B cell (primary cell): ENCODE data around the gene CFAP73. TPM values are rescaled to one million over a fixed set of nuclear protein-coding genes. Genes with fewer than 3 reads are reported as not detected.

Source experiments
- ATAC-seq: fragments of 200-7000 bp; cut with Tn5 transposase; one replicate; pipeline ENCODE4 v1.10.0; 2021; ENCODE audit warnings: low read depth, mild to moderate bottlenecking, moderate number of reproducible peaks, moderate library complexity
- CTCF ChIA-PET: fragments of 350-600 bp; sonication (Branson Sonifier 250); formaldehyde crosslinking; loops from one replicate; lab custom pipeline; 2021; ENCODE audit warnings: antibody characterized with exemption, inconsistent platforms; lab: Charles Lee
- POLR2A ChIA-PET: fragments of 350-600 bp; sonication (Branson Sonifier 250); formaldehyde crosslinking; loops from one replicate; lab custom pipeline; 2021; ENCODE audit warnings: antibody characterized with exemption; lab: Charles Lee
- DNase-seq: peaks from one replicate; pipeline ENCODE4 v3.0.0; 2013
- H2AFZ ChIP-seq: 2 replicates; pipeline ENCODE4 v1.6.1; 2012; ENCODE audit warnings: mild to moderate bottlenecking, low read depth, low read length; ENCODE audit not compliant: insufficient read depth, poor library complexity, severe bottlenecking
- H3K27ac ChIP-seq, 2 donors: 1 replicate in 1 of 2; 2 replicates in 1 of 2; pipeline ENCODE4 v1.5.1; 2012 to 2013; ENCODE audit warnings: low read length in 2 of 2, mild to moderate bottlenecking in 2 of 2, moderate library complexity in 1 of 2
- H3K27me3 ChIP-seq, 4 experiments: fragments of 200-600 bp in 1 of 4; sonication (generic) in 1 of 4; replicated peaks in 1 of 4; 1 replicate in 2 of 4; 2 replicates in 2 of 4; pipeline versions ENCODE4 v1.6.1 to v1.7.0; 2013 to 2016; ENCODE audit warnings: low read length in 3 of 4, mild to moderate bottlenecking in 2 of 4, mixed read lengths in 1 of 4, moderate library complexity in 1 of 4; ENCODE audit not compliant: insufficient read depth in 4 of 4, control insufficient read depth in 3 of 4; ENCODE audit errors: control extremely low read depth in 1 of 4
- H3K36me3 ChIP-seq, 2 experiments: replicated peaks in 1 of 2; 1 replicate in 1 of 2; 2 replicates in 1 of 2; pipeline versions ENCODE4 v1.6.1 to v1.7.1; 2013; ENCODE audit warnings: low read length in 1 of 2; ENCODE audit not compliant: insufficient read depth in 2 of 2, control insufficient read depth in 1 of 2; ENCODE audit errors: control extremely low read depth in 1 of 2, extremely low read depth in 1 of 2
- H3K4me1 ChIP-seq, 2 donors: fragments of 200-600 bp in 1 of 2; sonication (generic) in 1 of 2; 1 replicate in 1 of 2; 2 replicates in 1 of 2; pipeline versions ENCODE4 v1.5.1 to v1.6.1; 2013 to 2017; ENCODE audit warnings: low read length in 2 of 2; ENCODE audit not compliant: control insufficient read depth in 2 of 2, insufficient read depth in 2 of 2
- H3K4me2 ChIP-seq: replicated peaks from 2 replicates; pipeline ENCODE3; 2012; ENCODE audit warnings: mild to moderate bottlenecking, low read depth, low read length; ENCODE audit not compliant: poor library complexity, severe bottlenecking
- H3K4me3 ChIP-seq, 5 experiments: fragments of 200-600 bp in 1 of 5; sonication (generic) in 1 of 5; 1 replicate in 3 of 5; 2 replicates in 2 of 5; pipeline versions ENCODE4 v1.5.1 to v1.7.0; 2011 to 2016; ENCODE audit warnings: low read length in 4 of 5, mild to moderate bottlenecking in 4 of 5, low read depth in 2 of 5, control low read depth in 1 of 5, moderate library complexity in 1 of 5; ENCODE audit not compliant: insufficient read depth in 1 of 5; ENCODE audit errors: control extremely low read depth in 1 of 5, extremely low read depth in 1 of 5
- H3K79me2 ChIP-seq: fragments of 200-600 bp; sonication (generic); one replicate; pipeline ENCODE4 v1.6.0; 2016; ENCODE audit warnings: low read length; ENCODE audit not compliant: control insufficient read depth, insufficient read depth
- H3K9ac ChIP-seq: fragments of 200-600 bp; sonication (generic); 2 replicates; pipeline ENCODE4 v1.6.1; 2017; ENCODE audit warnings: mild to moderate bottlenecking, low read length, moderate library complexity
- H3K9me3 ChIP-seq, 3 donors: one replicate each; pipeline versions ENCODE4 v1.6.1 to v1.7.1; 2013; ENCODE audit warnings: low read length in 2 of 3; ENCODE audit not compliant: control insufficient read depth in 2 of 3, insufficient read depth in 1 of 3; ENCODE audit errors: control extremely low read depth in 1 of 3
- H4K20me1 ChIP-seq: 2 replicates; pipeline ENCODE4 v1.6.0; 2012; ENCODE audit warnings: mild to moderate bottlenecking, low read length; ENCODE audit not compliant: insufficient read depth, control insufficient read depth, poor library complexity, severe bottlenecking
- H3K27ac Mint-ChIP-seq: one replicate; pipeline ENCODE4 v1.8.0; 2021; ENCODE audit warnings: mixed read lengths
- H3K27me3 Mint-ChIP-seq: one replicate; pipeline ENCODE4 v1.8.0; 2021; ENCODE audit warnings: mixed read lengths
- H3K4me1 Mint-ChIP-seq: one replicate; pipeline ENCODE4 v1.8.0; 2021; ENCODE audit warnings: mixed read lengths
- H3K4me3 Mint-ChIP-seq: one replicate; pipeline ENCODE4 v1.8.0; 2021; ENCODE audit warnings: mixed read lengths
- H3K9me3 Mint-ChIP-seq: one replicate; pipeline ENCODE4 v1.8.0; 2022; ENCODE audit warnings: mixed read lengths; ENCODE audit not compliant: insufficient read depth
- CTCF ChIP-seq: fragments of 200-600 bp; IDR thresholded peaks from one replicate; pipeline ENCODE4 v1.8.0; 2022; ENCODE audit warnings: antibody characterized with exemption, mild to moderate bottlenecking
- EZH2 ChIP-seq: IDR thresholded peaks from 2 replicates; pipeline ENCODE4 v1.6.1; 2012; ENCODE audit warnings: borderline replicate concordance, low read depth, mild to moderate bottlenecking, moderate library complexity, low read length; ENCODE audit not compliant: insufficient read depth, poor library complexity, severe bottlenecking
- WGBS: methylation state at CpG from one replicate; pipeline ENCODE4 v1.1.5; 2013; ENCODE audit warnings: missing lambda C conversion rate; ENCODE audit not compliant: insufficient coverage; 5-methylcytosine and 5-hydroxymethylcytosine counted together
- intact Hi-C: fragments of 100-400 bp; cut with micrococcal nuclease; formaldehyde crosslinking; loops from one replicate; pipeline ENCODE4 v1.10.0; 2022
- polyA plus RNA-seq: library from polyadenylated mRNA; depleted of rRNA; stranded (reverse); fragments of >200 nt; gene quantifications from 2 replicates; pipeline ENCODE4 v1.2.3, GENCODE V29; 2012
- total RNA-seq, 2 donors: library from RNA; stranded (reverse); fragments of 120-200 nt in 1 of 2; gene quantifications; 1 replicate in 1 of 2; 2 replicates in 1 of 2; pipeline versions ENCODE4 v1.2.3 to v1.2.4, GENCODE V29; 2013 to 2022

CFAP73 gene
- total and polyA plus RNA-seq, 2 donors (not counting 1 experiment from before 2014, with no cell fraction given), result 0.13 to 5.1 TPM

- no peak overlapping the region for H3K27ac Mint-ChIP-seq
- Histone ChIP-seq H3K9me3 (no peaks in the 10 kb centered on the region), H3K4me2 (no peak overlapping the region), H3K27ac (no peak overlapping the region), H3K79me2 (no peaks in the 10 kb centered on the region), H3K36me3 (no peaks in the 10 kb centered on the region), H3K27me3 (peaks cover 0 to 21% (median 6%) of the 10 kb centered on the region in 4 experiments), H4K20me1 (no peaks in the 10 kb centered on the region), H3K4me3 (no peak overlapping the region), H3K4me1 (peaks cover 27 to 38% of the 10 kb centered on the region in 2 donors), H3K9ac (no peak overlapping the region), H2AFZ (no peak overlapping the region)
- 69% methylated on average over 9 of the region's 12 CpGs for WGBS
- H3K4me3 Mint-ChIP-seq, result no peak overlapping the region
- DNase-seq (no peak), ATAC-seq (no peak)
- H3K27me3 Mint-ChIP-seq, result peaks cover 6% of the 10 kb centered on the region
- intact Hi-C loops, result no loop called here
- ChIA-PET POLR2A (no interaction called here), CTCF (interaction anchor here (0.8 to 2.0 kb wide), 4 partner anchors 15 to 146 kb away, joined by 3 to 5 read pairs (median 4); no protein-coding TSS in a partner anchor)
- H3K4me1 Mint-ChIP-seq, result peaks cover 32% of the 10 kb centered on the region
- TF ChIP-seq EZH2, result no peak
- no peak for TF ChIP-seq CTCF
- H3K9me3 Mint-ChIP-seq, result no peaks in the 10 kb centered on the region
These were observed 11.4 kb upstream of the CFAP73 start for GRCh38 chr12:113137861-113138783.

- Histone ChIP-seq H3K9ac (no peak overlapping the region), H3K9me3 (no peaks in the 10 kb centered on the region), H2AFZ (no peak overlapping the region), H3K4me2 (no peak overlapping the region), H3K4me1 (peaks cover 27 to 38% of the 10 kb centered on the region in 2 donors), H4K20me1 (no peaks in the 10 kb centered on the region), H3K36me3 (no peaks in the 10 kb centered on the region), H3K79me2 (no peaks in the 10 kb centered on the region), H3K4me3 (no peak overlapping the region), H3K27me3 (peaks cover 0 to 21% (median 6%) of the 10 kb centered on the region in 4 experiments), H3K27ac (no peak overlapping the region)
- H3K4me3 Mint-ChIP-seq, result no peak overlapping the region
- POLR2A ChIA-PET, result no interaction called here
- no peak for TF ChIP-seq EZH2
- TF ChIP-seq CTCF, result no peak
- H3K27me3 Mint-ChIP-seq, result peaks cover 6% of the 10 kb centered on the region
- peaks cover 34% of the 10 kb centered on the region for H3K4me1 Mint-ChIP-seq
- intact Hi-C loops, result no loop called here
- CTCF ChIA-PET, result interaction anchor here (0.8 to 2.0 kb wide), 4 partner anchors 14 to 146 kb away, joined by 3 to 5 read pairs (median 4); no protein-coding TSS in a partner anchor
- H3K9me3 Mint-ChIP-seq, result no peaks in the 10 kb centered on the region
- 100% methylated on average over 2 of the region's 3 CpGs for WGBS
- ATAC-seq (no peak), DNase-seq (no peak)
- H3K27ac Mint-ChIP-seq, result no peak overlapping the region
These were observed 10.7 kb upstream of the CFAP73 start for GRCh38 chr12:113138826-113139225.
